ENCODE data around the gene NKPD1. TPM values are rescaled to one million over a fixed set of nuclear protein-coding genes. Genes with fewer than 3 reads are reported as not detected.

Gene NKPD1
- total and polyA plus RNA-seq, 2 donors (not counting 1 experiment from before 2014, with no cell fraction given) = 0.27 to 0.36 TPM

- Mint-ChIP-seq H3K4me1 (peaks cover 33% of the 10 kb centered on the region), H3K9me3 (ENCODE audit: insufficient read depth) (no peaks in the 10 kb centered on the region), H3K4me3 (no peak overlapping the region), H3K27me3 (no peaks in the 10 kb centered on the region), H3K27ac (no peak overlapping the region)
- Histone ChIP-seq H3K9ac (ENCODE audit: low read length) (no peak overlapping the region), H3K36me3 (replicated peaks in 1 of 2; ENCODE audit: control extremely low read depth in 1 of 2, control insufficient read depth in 1 of 2, extremely low read depth in 1 of 2, insufficient read depth in 2 of 2, low read length in 1 of 2) (no peaks in the 10 kb centered on the region), H3K4me3 (ENCODE audit: control extremely low read depth in 1 of 5, extremely low read depth in 1 of 5, insufficient read depth in 1 of 5, low read depth in 2 of 5, low read length in 4 of 5) (no peak overlapping the region), H3K79me2 (ENCODE audit: control insufficient read depth, insufficient read depth, low read length) (peaks cover 88% of the 10 kb centered on the region), H4K20me1 (ENCODE audit: control insufficient read depth, insufficient read depth, low read length, poor library complexity, severe bottlenecking) (peaks cover 59% of the 10 kb centered on the region), H3K27ac (ENCODE audit: low read length in 2 of 2) (no peak overlapping the region), H2AFZ (ENCODE audit: insufficient read depth, low read depth, low read length, poor library complexity, severe bottlenecking) (no peak overlapping the region), H3K4me2 (replicated peaks; ENCODE audit: low read depth, low read length, poor library complexity, severe bottlenecking) (no peak overlapping the region), H3K4me1 (ENCODE audit: control insufficient read depth in 2 of 2, insufficient read depth in 2 of 2, low read length in 2 of 2) (peaks cover 13 to 17% of the 10 kb centered on the region in 2 donors), H3K9me3 (ENCODE audit: control extremely low read depth in 1 of 3, control insufficient read depth in 2 of 3, insufficient read depth in 1 of 3, low read length in 2 of 3) (no peaks in the 10 kb centered on the region), H3K27me3 (replicated peaks in 1 of 4; ENCODE audit: control extremely low read depth in 1 of 4, control insufficient read depth in 3 of 4, insufficient read depth in 4 of 4, low read length in 3 of 4) (no peaks in the 10 kb centered on the region)
- DNase-seq = no peak
- ATAC-seq (ENCODE audit: low read depth) = no peak
- intact Hi-C loops (cut with micrococcal nuclease) = loop anchor here (5.0 kb wide), 1 partner anchor 37 kb away; the partner anchor contains the start of gene PPP1R37
- ChIA-PET POLR2A (no interaction called here), CTCF (no interaction called here)
- WGBS (ENCODE audit: insufficient coverage) = 90% methylated on average over 4 of the region's 5 CpGs
- TF ChIP-seq, protein P1, sequence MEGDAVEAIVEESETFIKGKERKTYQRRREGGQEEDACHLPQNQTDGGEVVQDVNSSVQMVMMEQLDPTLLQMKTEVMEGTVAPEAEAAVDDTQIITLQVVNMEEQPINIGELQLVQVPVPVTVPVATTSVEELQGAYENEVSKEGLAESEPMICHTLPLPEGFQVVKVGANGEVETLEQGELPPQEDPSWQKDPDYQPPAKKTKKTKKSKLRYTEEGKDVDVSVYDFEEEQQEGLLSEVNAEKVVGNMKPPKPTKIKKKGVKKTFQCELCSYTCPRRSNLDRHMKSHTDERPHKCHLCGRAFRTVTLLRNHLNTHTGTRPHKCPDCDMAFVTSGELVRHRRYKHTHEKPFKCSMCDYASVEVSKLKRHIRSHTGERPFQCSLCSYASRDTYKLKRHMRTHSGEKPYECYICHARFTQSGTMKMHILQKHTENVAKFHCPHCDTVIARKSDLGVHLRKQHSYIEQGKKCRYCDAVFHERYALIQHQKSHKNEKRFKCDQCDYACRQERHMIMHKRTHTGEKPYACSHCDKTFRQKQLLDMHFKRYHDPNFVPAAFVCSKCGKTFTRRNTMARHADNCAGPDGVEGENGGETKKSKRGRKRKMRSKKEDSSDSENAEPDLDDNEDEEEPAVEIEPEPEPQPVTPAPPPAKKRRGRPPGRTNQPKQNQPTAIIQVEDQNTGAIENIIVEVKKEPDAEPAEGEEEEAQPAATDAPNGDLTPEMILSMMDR (IDR thresholded peaks at IDR 0.05) = no peak
- no peak for TF ChIP-seq EZH2 (IDR thresholded peaks at IDR 0.05; ENCODE audit: borderline replicate concordance, insufficient read depth, low read depth, low read length, poor library complexity, severe bottlenecking)
Measured at GRCh38 chr19:45128806-45129205, 32.0 kb downstream of the NKPD1 start.

DNA sequence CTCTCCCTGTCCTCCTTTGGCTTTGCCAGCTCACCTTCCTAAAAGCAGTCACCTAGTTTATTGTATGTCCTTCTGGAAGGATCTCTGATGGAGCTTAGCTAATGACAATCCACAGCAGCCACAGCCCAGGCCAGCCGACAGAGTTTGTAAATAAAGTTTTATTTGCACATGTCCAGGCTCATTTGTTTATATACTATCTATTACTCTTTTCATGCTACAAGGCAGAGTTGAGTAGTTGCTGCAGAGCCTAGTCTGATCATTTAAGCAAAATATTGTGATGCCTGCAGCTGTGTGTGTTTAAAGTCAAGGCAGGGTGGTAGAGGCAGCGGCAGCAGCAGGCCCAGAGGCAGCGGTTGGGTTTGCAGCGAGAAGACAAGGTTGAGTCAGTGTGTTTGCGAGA is 32.6 kb downstream of the NKPD1 start:
- Histone ChIP-seq H3K36me3 (replicated peaks in 1 of 2; ENCODE audit: control extremely low read depth in 1 of 2, control insufficient read depth in 1 of 2, extremely low read depth in 1 of 2, insufficient read depth in 2 of 2, low read length in 1 of 2) (no peaks in the 10 kb centered on the region), H3K27me3 (replicated peaks in 1 of 4; ENCODE audit: control extremely low read depth in 1 of 4, control insufficient read depth in 3 of 4, insufficient read depth in 4 of 4, low read length in 3 of 4) (no peaks in the 10 kb centered on the region), H2AFZ (ENCODE audit: insufficient read depth, low read depth, low read length, poor library complexity, severe bottlenecking) (no peak overlapping the region), H3K9me3 (ENCODE audit: control extremely low read depth in 1 of 3, control insufficient read depth in 2 of 3, insufficient read depth in 1 of 3, low read length in 2 of 3) (no peaks in the 10 kb centered on the region), H3K79me2 (ENCODE audit: control insufficient read depth, insufficient read depth, low read length) (peaks cover 89% of the 10 kb centered on the region), H3K4me1 (ENCODE audit: control insufficient read depth in 2 of 2, insufficient read depth in 2 of 2, low read length in 2 of 2) (peaks cover 9 to 11% of the 10 kb centered on the region in 2 donors), H3K27ac (ENCODE audit: low read length in 2 of 2) (no peak overlapping the region), H4K20me1 (ENCODE audit: control insufficient read depth, insufficient read depth, low read length, poor library complexity, severe bottlenecking) (peaks cover 61% of the 10 kb centered on the region), H3K9ac (ENCODE audit: low read length) (no peak overlapping the region), H3K4me3 (ENCODE audit: control extremely low read depth in 1 of 5, extremely low read depth in 1 of 5, insufficient read depth in 1 of 5, low read depth in 2 of 5, low read length in 4 of 5) (no peak overlapping the region), H3K4me2 (replicated peaks; ENCODE audit: low read depth, low read length, poor library complexity, severe bottlenecking) (no peak overlapping the region)
- Mint-ChIP-seq H3K27me3 (no peaks in the 10 kb centered on the region), H3K27ac (no peak overlapping the region), H3K4me3 (no peak overlapping the region), H3K9me3 (ENCODE audit: insufficient read depth) (no peaks in the 10 kb centered on the region), H3K4me1 (peaks cover 33% of the 10 kb centered on the region)
- ATAC-seq (ENCODE audit: low read depth) = no peak
- ChIA-PET POLR2A (interaction anchor here (0.7 kb wide), 1 partner anchor 231 kb away, joined by 4 read pairs; no protein-coding TSS in a partner anchor), CTCF (interaction anchor here (0.6 kb wide), 1 partner anchor 315 kb away, joined by 7 read pairs; no protein-coding TSS in a partner anchor)
- intact Hi-C loops (cut with micrococcal nuclease) = loop anchor here (5.0 kb wide), 1 partner anchor 36 kb away; the partner anchor contains the start of gene PPP1R37
- DNase-seq = no peak
- no peak for TF ChIP-seq EZH2 (IDR thresholded peaks at IDR 0.05; ENCODE audit: borderline replicate concordance, insufficient read depth, low read depth, low read length, poor library complexity, severe bottlenecking)
- TF ChIP-seq, protein P1 (IDR thresholded peaks at IDR 0.05) = no peak
- WGBS (ENCODE audit: insufficient coverage) = 100% methylated on average over 4 of the region's 5 CpGs

Measured in B cell (primary cell).